Esophagus mucosa (tissue), 1 donor: ENCODE measurements around the gene SPHK1. TPM values are rescaled to one million over a fixed set of nuclear protein-coding genes. Genes with fewer than 3 reads are reported as not detected.

Source experiments
- ATAC-seq: fragments of 200-7000 bp; cut with Tn5 transposase; one replicate; pipeline ENCODE4 v1.9.1; 2020
- total RNA-seq: library from RNA; stranded (reverse); gene quantifications from one replicate; pipeline ENCODE4 v1.2.4, GENCODE V29; 2023
- donor health status: DM: yes; HTN: yes; CAD: no.

Gene SPHK1
- total RNA-seq, 1 donor from 2014 or later: 13.1 TPM

DNA sequence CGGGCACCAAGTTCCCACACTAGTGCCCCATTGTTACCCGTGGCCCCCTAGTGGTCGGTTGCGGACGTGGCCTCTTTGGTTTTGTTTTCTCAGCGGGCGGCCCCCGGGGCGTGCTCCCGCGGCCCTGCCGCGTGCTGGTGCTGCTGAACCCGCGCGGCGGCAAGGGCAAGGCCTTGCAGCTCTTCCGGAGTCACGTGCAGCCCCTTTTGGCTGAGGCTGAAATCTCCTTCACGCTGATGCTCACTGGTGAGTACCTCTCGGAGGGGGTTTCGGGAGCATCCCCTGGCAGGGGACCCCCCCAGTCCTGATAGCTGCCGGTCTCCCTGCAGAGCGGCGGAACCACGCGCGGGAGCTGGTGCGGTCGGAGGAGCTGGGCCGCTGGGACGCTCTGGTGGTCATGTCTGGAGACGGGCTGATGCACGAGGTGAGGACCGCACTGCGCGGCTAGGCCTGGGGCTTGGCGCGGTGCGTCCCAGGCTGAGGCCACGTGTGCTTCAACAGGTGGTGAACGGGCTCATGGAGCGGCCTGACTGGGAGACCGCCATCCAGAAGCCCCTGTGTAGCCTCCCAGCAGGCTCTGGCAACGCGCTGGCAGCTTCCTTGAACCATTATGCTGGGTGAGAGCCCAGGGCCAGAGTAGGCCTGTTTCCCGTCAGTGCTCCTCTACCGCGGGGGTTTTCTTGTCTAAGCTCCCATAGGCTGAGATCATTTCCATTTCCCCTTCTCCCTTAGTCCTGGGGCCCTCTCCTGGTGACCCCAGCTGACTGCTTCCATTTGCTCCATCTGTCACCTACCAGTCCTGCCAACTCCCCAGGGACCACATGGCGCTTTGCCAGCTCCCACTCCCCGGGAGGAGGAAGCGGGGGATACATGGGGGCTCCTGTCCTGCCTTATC is 1.7 kb downstream of the SPHK1 start:
- peak; percentile 48 for ATAC-seq

GRCh38 chr17:76386966-76387765 is 2.8 kb downstream of the SPHK1 start:
- no peak for ATAC-seq

DNA sequence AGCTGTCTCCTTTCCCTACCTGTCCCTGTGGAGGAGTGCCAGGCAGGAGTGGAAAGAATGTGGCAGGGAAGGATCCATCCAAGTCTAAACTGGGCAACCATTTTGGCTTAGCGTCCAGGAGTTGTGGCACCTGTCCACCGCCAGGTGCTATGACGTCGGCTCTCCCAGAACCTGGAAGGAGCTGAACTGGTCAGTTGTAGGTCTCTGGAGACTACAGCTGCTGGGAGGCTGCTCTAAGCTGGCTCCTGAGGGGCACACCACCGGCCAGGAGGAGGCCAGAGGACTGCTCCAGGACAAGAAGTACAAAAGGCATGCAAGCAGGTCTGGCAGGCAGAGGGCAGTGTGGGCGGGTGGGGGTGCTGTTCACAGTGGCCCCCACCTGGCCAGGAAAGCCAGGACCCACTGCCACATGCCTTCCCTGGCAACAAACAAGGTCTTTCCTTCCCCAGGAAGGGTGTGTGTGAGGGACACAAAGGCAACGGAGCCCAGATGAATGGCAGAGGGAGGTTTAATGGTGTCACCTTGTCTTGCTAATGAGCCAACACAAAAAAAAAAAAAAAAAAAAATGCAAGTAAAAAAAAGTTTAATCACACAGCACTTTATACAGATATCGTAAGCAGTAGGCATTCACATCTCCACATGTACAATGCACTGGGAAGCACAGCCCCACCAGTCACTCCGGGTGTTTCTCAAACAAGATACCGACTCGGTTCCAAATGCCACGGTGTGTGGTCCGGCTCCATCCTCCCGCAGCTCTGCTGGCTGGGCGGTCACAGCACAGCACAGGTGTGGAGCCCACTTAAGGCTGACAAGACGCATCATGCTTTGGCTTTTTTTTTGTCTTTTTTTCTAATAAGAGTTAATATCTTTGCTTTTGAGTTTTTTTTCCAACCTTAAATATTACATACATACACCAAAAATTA is 4.8 kb downstream of the SPHK1 start:
- no peak for ATAC-seq

GRCh38 chr17:76390003-76390421 is 5.6 kb downstream of the SPHK1 start:
- ATAC-seq: no peak

DNA sequence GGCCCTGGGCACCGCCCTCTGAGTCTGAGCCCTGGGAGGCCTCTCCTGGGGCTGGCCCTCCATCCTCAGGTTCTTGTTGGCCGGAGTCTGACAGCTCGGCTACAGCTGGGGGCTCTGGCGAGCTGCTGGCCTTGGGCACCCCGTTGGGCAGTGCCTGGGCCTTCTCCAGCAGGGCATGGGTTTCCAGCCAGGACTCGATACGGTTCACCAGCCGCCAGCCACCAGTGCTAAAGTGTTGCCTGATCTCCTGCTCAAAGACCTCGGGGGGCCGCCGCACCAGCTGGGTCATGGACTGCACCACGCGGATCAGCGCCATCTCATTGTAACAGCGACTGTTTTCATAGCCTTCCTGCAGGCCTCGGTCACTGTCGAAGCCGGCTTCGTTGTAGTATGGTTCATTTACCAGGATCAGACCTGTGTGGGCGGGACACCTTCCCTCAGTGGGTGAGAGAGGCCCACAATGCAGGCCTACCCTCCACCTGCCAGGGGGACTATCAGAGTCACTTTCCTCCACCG is 6.8 kb downstream of the SPHK1 start:
- no peak for ATAC-seq

GRCh38 chr17:76394166-76394565 is 9.8 kb downstream of the SPHK1 start:
- peak; percentile 65 for ATAC-seq

DNA sequence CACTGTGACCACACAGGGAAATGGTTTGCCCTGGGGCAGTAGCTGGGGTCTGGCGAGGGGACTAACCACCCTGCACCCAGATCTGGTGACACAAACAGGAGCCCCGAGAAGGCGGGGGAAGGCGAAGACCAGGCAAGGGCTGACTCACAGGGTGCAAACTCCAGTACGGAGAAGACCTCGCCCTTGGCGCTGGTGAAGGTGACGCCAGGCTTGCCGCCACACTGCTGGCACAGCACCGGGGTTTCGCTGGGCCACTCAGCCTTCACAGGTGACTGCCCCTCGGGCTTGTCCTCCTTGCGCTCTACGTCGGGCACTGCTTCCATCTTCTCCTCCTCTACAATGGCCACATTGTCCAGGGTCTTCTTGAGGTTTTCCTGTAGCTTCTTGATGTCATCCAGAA is 11.6 kb downstream of the SPHK1 start:
- no peak for ATAC-seq

DNA sequence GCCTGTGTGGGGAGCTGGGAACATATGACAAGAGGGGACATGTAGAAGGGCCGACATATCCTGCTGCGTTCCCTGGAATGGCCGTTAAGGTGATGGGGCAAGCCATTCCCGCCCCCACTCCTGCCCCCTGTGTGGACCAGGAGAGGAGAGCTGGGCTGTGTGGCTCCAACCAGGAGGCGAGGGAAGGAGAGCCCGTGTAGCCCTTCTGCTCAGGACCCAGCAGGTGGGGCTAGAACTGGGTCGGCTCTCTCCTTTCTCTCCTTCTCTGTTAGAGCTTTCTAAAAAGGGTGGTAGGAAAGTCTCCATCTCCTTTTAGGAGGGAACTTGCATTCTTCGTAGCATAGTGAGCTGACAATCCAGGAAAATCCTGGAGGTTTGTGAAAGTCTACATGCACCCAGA is 12.8 kb downstream of the SPHK1 start:
- ATAC-seq: no peak

- peak; percentile 78 for ATAC-seq
Observed at GRCh38 chr17:76397687-76398522, 13.5 kb downstream of the SPHK1 start.

- peak; percentile 3 for ATAC-seq
Observed at GRCh38 chr17:76398523-76399174, 14.2 kb downstream of the SPHK1 start.

DNA sequence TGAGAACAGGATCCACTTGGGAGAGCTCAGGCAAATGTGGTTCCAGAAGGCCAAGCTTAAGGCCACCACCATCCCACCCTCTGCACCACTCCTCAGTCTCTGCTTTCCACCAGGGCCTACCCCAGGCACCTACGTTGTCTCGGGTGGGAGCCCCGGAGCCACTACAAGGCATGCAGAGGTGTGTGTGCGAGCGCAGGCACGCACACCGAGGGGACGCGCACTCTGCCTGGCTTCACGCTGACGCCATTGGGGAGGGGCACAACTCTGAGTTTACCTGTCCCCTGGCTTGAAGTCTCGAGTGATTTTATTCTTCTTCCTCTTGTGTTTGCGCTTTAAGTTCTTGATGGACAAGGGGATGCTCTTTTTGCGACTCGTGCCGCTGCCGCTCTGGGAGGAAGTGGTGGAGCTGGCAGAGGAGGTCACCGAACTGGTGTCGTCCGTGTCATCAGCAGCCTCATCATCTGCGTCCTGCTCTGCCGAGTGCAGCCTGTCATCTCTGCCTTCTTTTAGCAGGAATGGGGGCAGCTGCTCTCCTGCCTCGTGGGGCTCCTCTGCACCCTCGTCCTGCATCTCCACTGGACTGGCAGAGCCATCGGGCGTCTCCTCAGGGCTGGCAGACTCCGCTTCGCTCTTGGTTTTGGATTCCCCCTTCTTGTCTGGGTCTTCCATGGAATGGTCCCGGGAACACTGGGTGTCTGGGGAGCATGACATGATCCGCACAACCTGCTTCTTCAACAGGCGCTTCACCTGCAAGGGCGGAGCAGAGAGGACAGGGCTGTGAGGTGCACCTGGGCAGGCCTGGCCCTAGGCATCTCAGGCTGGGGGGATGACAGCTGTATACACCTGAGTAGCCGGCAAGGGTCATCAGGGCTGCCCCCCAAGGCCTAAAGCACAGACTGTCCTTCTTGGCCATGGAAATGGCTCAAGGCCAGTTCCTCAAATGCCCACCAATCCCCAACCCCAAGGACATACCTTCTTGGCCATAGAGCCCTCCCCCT is 15.1 kb downstream of the SPHK1 start:
- no peak for ATAC-seq

DNA sequence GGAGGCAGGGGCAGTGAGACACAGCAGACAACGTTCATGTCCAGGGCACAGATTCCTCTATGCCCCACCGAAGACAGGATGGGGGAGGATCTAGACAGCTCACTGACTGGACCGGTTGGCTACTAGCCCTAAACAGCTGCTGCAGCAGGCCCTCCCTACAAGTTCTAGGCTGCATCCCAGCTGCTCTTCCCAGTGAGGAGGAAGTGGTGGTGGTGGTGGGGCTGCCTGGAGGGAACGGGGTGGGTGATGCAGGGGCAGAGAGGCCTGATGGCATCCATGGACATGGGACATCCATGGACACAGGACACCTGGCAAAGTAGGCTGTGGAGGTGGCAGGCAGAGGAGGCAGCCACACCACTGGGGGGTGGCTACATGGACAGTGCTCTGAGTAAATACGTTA is 18.3 kb downstream of the SPHK1 start:
- ATAC-seq: no peak

DNA sequence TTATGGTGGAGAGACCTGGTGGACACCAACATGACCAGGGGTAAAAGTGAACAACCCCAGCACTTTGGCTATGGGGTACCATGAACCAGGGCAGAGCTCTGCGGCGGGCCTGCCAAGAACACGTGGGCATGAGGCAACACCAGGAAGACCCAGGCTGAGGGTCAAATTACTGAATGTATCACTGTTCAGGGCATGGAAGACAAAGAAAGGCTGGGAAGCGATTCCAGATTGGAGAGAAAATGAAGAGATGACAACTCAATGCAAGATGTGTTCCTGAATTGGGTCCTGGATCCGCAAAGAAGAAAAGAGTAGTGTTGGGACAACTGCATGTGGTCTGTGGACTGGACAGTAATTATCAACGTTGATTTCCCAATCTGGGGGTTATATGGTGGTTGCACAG is 19.8 kb downstream of the SPHK1 start:
- ATAC-seq: no peak

DNA sequence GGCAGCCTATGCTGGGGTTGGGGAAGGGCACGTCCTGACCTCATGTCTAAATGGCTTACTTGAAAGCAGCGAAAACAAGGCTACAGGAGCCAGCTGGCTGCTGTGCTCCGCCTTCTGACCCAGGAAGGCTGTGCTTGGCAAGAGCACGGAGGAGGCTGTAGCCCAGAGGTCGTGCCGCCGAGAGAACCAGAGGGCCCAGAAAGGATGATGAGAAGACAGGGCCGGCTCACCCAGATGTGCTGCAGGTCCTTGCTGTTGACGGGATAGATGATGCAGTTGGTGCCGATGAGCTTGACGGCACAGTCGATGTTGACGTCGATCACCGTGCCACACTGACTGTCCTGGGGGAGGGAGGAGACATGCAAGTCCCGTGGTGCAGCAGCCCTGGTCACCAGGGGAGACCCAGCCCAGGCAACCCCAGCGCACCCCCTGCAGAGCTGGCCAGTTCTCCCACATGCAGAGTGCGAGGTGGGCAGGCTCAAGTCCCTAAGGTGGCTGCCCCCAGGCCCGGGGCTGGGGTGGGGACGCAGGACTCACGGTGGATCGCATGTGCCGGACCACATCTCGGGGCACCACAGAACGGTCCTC is 20.7 kb downstream of the SPHK1 start:
- ATAC-seq: no peak

- peak; percentile 5 for ATAC-seq
Observed at GRCh38 chr17:76405607-76405966, 21.2 kb downstream of the SPHK1 start.

- ATAC-seq: no peak
Observed at GRCh38 chr17:76405967-76406647, 21.7 kb downstream of the SPHK1 start.

GRCh38 chr17:76407509-76407908 is 23.1 kb downstream of the SPHK1 start:
- no peak for ATAC-seq

GRCh38 chr17:76408037-76408849 is 23.8 kb downstream of the SPHK1 start:
- ATAC-seq: peak; percentile 66
